ENCODE measurements around the gene AP4B1. TPM values are rescaled to one million over a fixed set of nuclear protein-coding genes. Genes with fewer than 3 reads are reported as not detected.

AP4B1 gene
- total RNA-seq, 1 experiment from 2014 or later, result 11.1 TPM

GRCh38 chr1:113899111-113899510 is 5.5 kb downstream of the AP4B1 start:
- Histone ChIP-seq H3K9me2 (ENCODE audit: insufficient read depth) (no peaks in the 10 kb centered on the region), H3K27me3 (ENCODE audit: insufficient read depth, low read length) (no peaks in the 10 kb centered on the region), H3K79me2 (ENCODE audit: insufficient read depth, low read length) (peaks cover 8% of the 10 kb centered on the region), H2AFZ (ENCODE audit: low read depth, low read length, poor library complexity, severe bottlenecking) (no peak overlapping the region), H3K36me3 (ENCODE audit: control insufficient read depth in 1 of 2, insufficient read depth in 2 of 2, low read length in 2 of 2) (peaks cover 8 to 13% of the 10 kb centered on the region in 2 experiments; a peak in 1 of 4 replicates), H3K9me3 (ENCODE audit: control insufficient read depth in 1 of 2, insufficient read depth in 1 of 2, low read depth in 1 of 2, low read length in 2 of 2) (no peaks in the 10 kb centered on the region), H3K9ac (ENCODE audit: low read length) (no peak overlapping the region), H3K4me3 (replicated peaks in 1 of 2; ENCODE audit: low read depth in 1 of 2, low read length in 2 of 2) (no peak overlapping the region), H3K4me2 (ENCODE audit: low read length) (no peak overlapping the region), H3K4me1 (ENCODE audit: control insufficient read depth in 1 of 2, insufficient read depth in 2 of 2, low read length in 2 of 2) (peaks cover 4 to 9% of the 10 kb centered on the region in 2 experiments; a peak in 3 of 4 replicates), H4K20me1 (ENCODE audit: insufficient read depth) (no peaks in the 10 kb centered on the region), H3K27ac (ENCODE audit: low read depth, low read length) (no peak overlapping the region)
- CTCF ChIA-PET, result no interaction called here
- TF ChIP-seq EGR1 (IDR thresholded peaks at IDR 0.05; ENCODE audit: low read depth), result no peak
- ATAC-seq, result no peak
- intact Hi-C loops (cut with micrococcal nuclease), result no loop called here
- POLR2A ChIA-PET, result no interaction called here
- RAD21 ChIA-PET (ENCODE audit: low non-redundant PET in 1 of 2, low total read pairs in 2 of 2, uncharacterized antibody in 2 of 2, unreplicated experiment in 2 of 2), result no interaction called here
- BruUV-seq (replicated peaks), result no TSS peak
- no peak for DNase-seq (ENCODE audit: low read depth, low spot score)

GRCh38 chr1:113898241-113898814 is 6.3 kb downstream of the AP4B1 start:
- H3K36me3 ChIP-seq (ENCODE audit: control insufficient read depth in 1 of 2, insufficient read depth in 2 of 2, low read length in 2 of 2), result peaks cover 8 to 13% of the 10 kb centered on the region in 2 experiments; a peak in 1 of 4 replicates
- DNase-seq (ENCODE audit: low read depth, low spot score) (no peak), ATAC-seq (no peak)
- H3K4me3 ChIP-seq (replicated peaks in 1 of 2; ENCODE audit: low read depth in 1 of 2, low read length in 2 of 2), result no peak overlapping the region
- H3K9ac ChIP-seq (ENCODE audit: low read length), result no peak overlapping the region
- no peaks in the 10 kb centered on the region for H3K9me2 ChIP-seq (ENCODE audit: insufficient read depth)
- ChIA-PET POLR2A (no interaction called here), CTCF (no interaction called here), RAD21 (ENCODE audit: low non-redundant PET in 1 of 2, low total read pairs in 2 of 2, uncharacterized antibody in 2 of 2, unreplicated experiment in 2 of 2) (no interaction called here)
- H3K27ac ChIP-seq (ENCODE audit: low read depth, low read length), result no peak overlapping the region
- H2AFZ ChIP-seq (ENCODE audit: low read depth, low read length, poor library complexity, severe bottlenecking), result no peak overlapping the region
- no peak overlapping the region for H3K4me2 ChIP-seq (ENCODE audit: low read length)
- no peaks in the 10 kb centered on the region for H3K9me3 ChIP-seq (ENCODE audit: control insufficient read depth in 1 of 2, insufficient read depth in 1 of 2, low read depth in 1 of 2, low read length in 2 of 2)
- H4K20me1 ChIP-seq (ENCODE audit: insufficient read depth), result no peaks in the 10 kb centered on the region
- peaks cover under 1% of the 10 kb centered on the region for H3K79me2 ChIP-seq (ENCODE audit: insufficient read depth, low read length)
- BruUV-seq (replicated peaks), result no TSS peak
- intact Hi-C loops (cut with micrococcal nuclease), result no loop called here
- no peaks in the 10 kb centered on the region for H3K27me3 ChIP-seq (ENCODE audit: insufficient read depth, low read length)
- H3K4me1 ChIP-seq (ENCODE audit: control insufficient read depth in 1 of 2, insufficient read depth in 2 of 2, low read length in 2 of 2), result peaks cover under 1 to 1% of the 10 kb centered on the region in 2 experiments; a peak in 2 of 4 replicates
- TF ChIP-seq MAX (IDR thresholded peaks at IDR 0.05) (no peak), ZBTB33 (IDR thresholded peaks at IDR 0.05; ENCODE audit: extremely low read depth, insufficient replicate concordance, low read length) (no peak), POLR2A (IDR thresholded peaks at IDR 0.05; ENCODE audit: borderline replicate concordance, extremely low read depth, insufficient read depth, insufficient read length) (no peak), SP1 (IDR thresholded peaks at IDR 0.05; ENCODE audit: low read depth) (no peak), ZFX (IDR thresholded peaks at IDR 0.05) (no peak), RAD21 (IDR thresholded peaks at IDR 0.05; ENCODE audit: low read depth) (no peak), CEBPB (IDR thresholded peaks at IDR 0.05; ENCODE audit: low read depth) (no peak), CBX3 (IDR thresholded peaks at IDR 0.05; ENCODE audit: low read depth) (no peak), EZH2phosphoT487 (IDR thresholded peaks at IDR 0.05; ENCODE audit: borderline replicate concordance) (no peak), ATF3 (IDR thresholded peaks at IDR 0.05) (no peak), ZNF274 (IDR thresholded peaks at IDR 0.05; ENCODE audit: low read depth, low read length) (no peak), FOSL1 (IDR thresholded peaks at IDR 0.05; ENCODE audit: low read depth) (no peak), EGR1 (IDR thresholded peaks at IDR 0.05; ENCODE audit: low read depth) (no peak), YY1 (IDR thresholded peaks at IDR 0.05; ENCODE audit: extremely low read depth, insufficient replicate concordance, low read depth, low read length) (no peak), JUND (IDR thresholded peaks at IDR 0.05) (no peak), REST (IDR thresholded peaks at IDR 0.05; ENCODE audit: low read depth) (no peak)
